Panc1 (cell line): ENCODE data around the gene IL36G. TPM values are rescaled to one million over a fixed set of nuclear protein-coding genes. Genes with fewer than 3 reads are reported as not detected.
A peak's percentile ranks its signal among the peaks of the same experiment; 100 is the strongest.

Experiments used
- ATAC-seq: fragments of 200-7000 bp; cut with Tn5 transposase; 2 replicates; pipeline ENCODE4 v1.9.1; 2020; ENCODE audit warnings: mild to moderate bottlenecking, moderate library complexity
- BruUV-seq: library from RNA; stranded (reverse); fragments of 400-500 nt; replicated peaks from 2 replicates; lab custom pipeline; 2021; lab: Mats Ljungman, UMichigan
- CTCF ChIA-PET: fragments of 300-600 bp; sonication (Branson Sonifier 250); formaldehyde crosslinking; loops from one replicate; lab custom pipeline; 2022; ENCODE audit warnings: antibody characterized with exemption; lab: Charles Lee
- POLR2A ChIA-PET: fragments of 300-600 bp; sonication (Branson Sonifier 250); formaldehyde crosslinking; loops from one replicate; lab custom pipeline; 2022; ENCODE audit warnings: antibody characterized with exemption; lab: Charles Lee
- DNase-seq: peaks from one replicate; pipeline ENCODE4 v3.0.0-alpha.2; 2010; ENCODE audit warnings: low read depth, low spot score
- H3K27ac ChIP-seq: 2 replicates; pipeline ENCODE4 v1.5.1; 2011; ENCODE audit warnings: mild to moderate bottlenecking, low read length, inconsistent platforms
- H3K27me3 ChIP-seq: fragments of 200-500 bp; sonication (Bioruptor generic); 2 replicates; pipeline ENCODE4 v1.6.0; 2014; ENCODE audit warnings: low read length, inconsistent platforms; ENCODE audit not compliant: control insufficient read depth, insufficient read depth
- H3K36me3 ChIP-seq: fragments of 200-500 bp; sonication (Bioruptor generic); 2 replicates; pipeline ENCODE4 v1.5.1; 2014; ENCODE audit warnings: inconsistent platforms, mild to moderate bottlenecking, low read length, moderate library complexity; ENCODE audit not compliant: control insufficient read depth, insufficient read depth
- H3K4me1 ChIP-seq: 2 replicates; pipeline ENCODE4 v1.5.1; 2011; ENCODE audit warnings: inconsistent platforms, mild to moderate bottlenecking, low read length, moderate library complexity; ENCODE audit not compliant: control insufficient read depth, insufficient read depth
- H3K4me3 ChIP-seq, 2 experiments: 2 replicates each; pipeline ENCODE4 v1.5.1; 2011 to 2012; ENCODE audit warnings: low read depth in 2 of 2, low read length in 2 of 2, mild to moderate bottlenecking in 2 of 2, inconsistent platforms in 1 of 2, moderate library complexity in 1 of 2
- H3K9me3 ChIP-seq: fragments of 200-500 bp; sonication (Bioruptor generic); 2 replicates; pipeline ENCODE4 v1.5.1; 2014; ENCODE audit warnings: low read depth, mild to moderate bottlenecking, inconsistent platforms, low read length, moderate library complexity; ENCODE audit not compliant: control insufficient read depth, insufficient read depth
- POLR2AphosphoS5 ChIP-seq: IDR thresholded peaks from 2 replicates; pipeline ENCODE4 v1.6.1; 2012; ENCODE audit warnings: mild to moderate bottlenecking, low read depth, low read length, moderate library complexity
- REST ChIP-seq, 2 experiments: IDR thresholded peaks; 2 replicates each; pipeline ENCODE4 v1.6.1; 2011 to 2012; ENCODE audit warnings: low read depth in 2 of 2, control low read depth in 1 of 2, low read length in 1 of 2, mild to moderate bottlenecking in 1 of 2, moderate library complexity in 1 of 2; ENCODE audit not compliant: insufficient read depth in 1 of 2
- SIN3A ChIP-seq: IDR thresholded peaks from 2 replicates; pipeline ENCODE4 v1.6.1; 2012; ENCODE audit warnings: low read depth, mild to moderate bottlenecking, low read length, moderate library complexity, borderline replicate concordance; ENCODE audit not compliant: insufficient read depth
- TCF7L2 ChIP-seq: IDR thresholded peaks from 2 replicates; pipeline ENCODE4 v1.6.1; 2011; ENCODE audit warnings: mild to moderate bottlenecking, low read depth, low read length, inconsistent platforms
- in situ Hi-C: cut with HindIII; loops from 2 replicates; pipeline ENCODE4 v1.10.0; 2016; ENCODE audit warnings: low sequenced_read_pairs, low pct_unique_long_range_greater_than_20kb
- intact Hi-C: fragments of 100-400 bp; cut with micrococcal nuclease; formaldehyde crosslinking; loops from one replicate; pipeline ENCODE4 v1.10.0; 2022; ENCODE audit not compliant: unreplicated experiment
- total RNA-seq: library from RNA; stranded (reverse); gene quantifications from one replicate; pipeline ENCODE4 v1.2.1, GENCODE V29; 2021; ENCODE audit not compliant: unreplicated experiment
- TF ChIP-seq, protein P1 (sequence below): fragments of 450-650 bp; IDR thresholded peaks from 2 replicates; pipeline ENCODE4 v1.5.1; 2017; ENCODE audit warnings: mild to moderate bottlenecking

Gene IL36G
- total RNA-seq, 1 experiment from 2014 or later: not detected

DNA sequence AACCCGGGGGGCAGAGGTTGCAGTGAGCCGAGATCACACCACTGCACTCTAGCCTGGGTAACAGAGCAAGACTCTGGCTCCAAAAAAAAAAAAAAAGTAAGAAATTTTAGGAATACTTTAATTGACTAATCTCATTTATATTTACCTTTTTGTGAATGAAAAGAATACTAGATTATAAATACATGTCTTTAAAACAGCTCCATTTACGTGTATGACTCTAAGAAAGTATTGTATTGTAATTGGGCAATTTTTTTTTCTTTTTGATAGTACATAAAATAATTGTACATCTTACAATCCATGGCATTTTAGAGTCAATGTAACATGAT, 35.5 kb downstream of the IL36G start:
- intact Hi-C loops (no loop called here), in situ Hi-C loops (no loop called here)
- DNase-seq: no peak
- H3K4me1 ChIP-seq: no peaks in the 10 kb centered on the region
- TF ChIP-seq SIN3A (no peak), REST (IDR thresholded peaks at IDR 0.05; ENCODE audit: insufficient read depth in 1 of 2, low read depth in 2 of 2, low read length in 1 of 2) (no peak), TCF7L2 (no peak), POLR2AphosphoS5 (no peak)
- TF ChIP-seq, protein P1, sequence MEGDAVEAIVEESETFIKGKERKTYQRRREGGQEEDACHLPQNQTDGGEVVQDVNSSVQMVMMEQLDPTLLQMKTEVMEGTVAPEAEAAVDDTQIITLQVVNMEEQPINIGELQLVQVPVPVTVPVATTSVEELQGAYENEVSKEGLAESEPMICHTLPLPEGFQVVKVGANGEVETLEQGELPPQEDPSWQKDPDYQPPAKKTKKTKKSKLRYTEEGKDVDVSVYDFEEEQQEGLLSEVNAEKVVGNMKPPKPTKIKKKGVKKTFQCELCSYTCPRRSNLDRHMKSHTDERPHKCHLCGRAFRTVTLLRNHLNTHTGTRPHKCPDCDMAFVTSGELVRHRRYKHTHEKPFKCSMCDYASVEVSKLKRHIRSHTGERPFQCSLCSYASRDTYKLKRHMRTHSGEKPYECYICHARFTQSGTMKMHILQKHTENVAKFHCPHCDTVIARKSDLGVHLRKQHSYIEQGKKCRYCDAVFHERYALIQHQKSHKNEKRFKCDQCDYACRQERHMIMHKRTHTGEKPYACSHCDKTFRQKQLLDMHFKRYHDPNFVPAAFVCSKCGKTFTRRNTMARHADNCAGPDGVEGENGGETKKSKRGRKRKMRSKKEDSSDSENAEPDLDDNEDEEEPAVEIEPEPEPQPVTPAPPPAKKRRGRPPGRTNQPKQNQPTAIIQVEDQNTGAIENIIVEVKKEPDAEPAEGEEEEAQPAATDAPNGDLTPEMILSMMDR: no peak
- no peaks in the 10 kb centered on the region for H3K9me3 ChIP-seq
- BruUV-seq: no TSS peak
- no peak overlapping the region for H3K27ac ChIP-seq
- no peaks in the 10 kb centered on the region for H3K27me3 ChIP-seq
- no peak overlapping the region for H3K4me3 ChIP-seq
- ChIA-PET POLR2A (no interaction called here), CTCF (no interaction called here)
- H3K36me3 ChIP-seq: no peaks in the 10 kb centered on the region
- ATAC-seq: 0 out of 2 replicates have a peak, but pooled peaks have one; percentile 21

- H3K36me3 ChIP-seq: no peaks in the 10 kb centered on the region
- no peaks in the 10 kb centered on the region for H3K4me1 ChIP-seq
- ChIA-PET CTCF (no interaction called here), POLR2A (interaction anchor here (0.6 kb wide), 1 partner anchor 124 kb away, joined by 3 read pairs; no protein-coding TSS in a partner anchor)
- intact Hi-C loops (no loop called here), in situ Hi-C loops (no loop called here)
- no TSS peak for BruUV-seq
- no peak overlapping the region for H3K27ac ChIP-seq
- no peak overlapping the region for H3K4me3 ChIP-seq
- no peaks in the 10 kb centered on the region for H3K27me3 ChIP-seq
- no peak for ATAC-seq
- no peak for DNase-seq
- no peaks in the 10 kb centered on the region for H3K9me3 ChIP-seq
- TF ChIP-seq TCF7L2: no peak
- TF ChIP-seq, protein P1: no peak
- TF ChIP-seq REST (IDR thresholded peaks at IDR 0.05; ENCODE audit: insufficient read depth in 1 of 2, low read depth in 2 of 2, low read length in 1 of 2): no peak
- TF ChIP-seq POLR2AphosphoS5: no peak
- no peak for TF ChIP-seq SIN3A
Measured at GRCh38 chr2:113014067-113014466, 36.3 kb downstream of the IL36G start.
